PC-3 (cell line): ENCODE results near the gene CCNY. TPM values are rescaled to one million over a fixed set of nuclear protein-coding genes. Genes with fewer than 3 reads are reported as not detected.

Experiments used
- ATAC-seq: fragments of 200-7000 bp; cut with Tn5 transposase; 2 replicates; pipeline ENCODE4 v1.9.1; 2020; ENCODE audit warnings: mild to moderate bottlenecking, moderate library complexity
- BruUV-seq: library from RNA; stranded (reverse); fragments of 400-500 nt; replicated peaks from 2 replicates; lab custom pipeline; 2021; lab: Mats Ljungman, UMichigan
- CTCF ChIA-PET: fragments of 300-600 bp; sonication (Branson Sonifier 250); formaldehyde crosslinking; loops from one replicate; lab custom pipeline; 2022; ENCODE audit warnings: antibody characterized with exemption; lab: Charles Lee
- POLR2A ChIA-PET: fragments of 300-600 bp; sonication (Branson Sonifier 250); formaldehyde crosslinking; loops from one replicate; lab custom pipeline; 2022; ENCODE audit warnings: antibody characterized with exemption; ENCODE audit not compliant: unreplicated experiment; lab: Charles Lee
- DNase-seq: peaks from one replicate; pipeline ENCODE4 v3.0.0-alpha.2; 2015
- H2AFZ ChIP-seq: fragments of 300-600 bp; sonication (generic); 2 replicates; pipeline ENCODE4 v1.6.0; 2016; ENCODE audit warnings: antibody characterized with exemption, low read length
- H3F3A ChIP-seq: fragments of 300-600 bp; sonication (generic); one replicate; pipeline ENCODE4 v1.6.0; 2017; ENCODE audit warnings: antibody characterized with exemption, low read length, control low read depth, mild to moderate bottlenecking; ENCODE audit not compliant: unreplicated experiment
- H3K27ac ChIP-seq: fragments of 300-600 bp; sonication (generic); 2 replicates; pipeline ENCODE4 v1.5.1; 2016; ENCODE audit warnings: mild to moderate bottlenecking, low read length
- H3K27me3 ChIP-seq: fragments of 300-600 bp; sonication (generic); 2 replicates; pipeline ENCODE4 v1.6.1; 2016; ENCODE audit warnings: low read length, mixed read lengths
- H3K36me3 ChIP-seq: fragments of 300-600 bp; sonication (generic); 2 replicates; pipeline ENCODE4 v1.6.1; 2016; ENCODE audit warnings: low read depth, mixed run types, low read length, mixed read lengths
- H3K4me1 ChIP-seq: fragments of 300-600 bp; sonication (generic); 2 replicates; pipeline ENCODE4 v1.5.1; 2016; ENCODE audit warnings: low read length; ENCODE audit not compliant: insufficient read depth
- H3K4me2 ChIP-seq: fragments of 300-600 bp; sonication (generic); 2 replicates; pipeline ENCODE4 v1.6.0; 2016; ENCODE audit warnings: low read length
- H3K4me3 ChIP-seq: fragments of 300-600 bp; sonication (generic); 2 replicates; pipeline ENCODE4 v1.5.1; 2016; ENCODE audit warnings: mild to moderate bottlenecking, low read length, mixed read lengths
- H3K79me2 ChIP-seq: fragments of 300-600 bp; sonication (generic); 2 replicates; pipeline ENCODE4 v1.6.1; 2017; ENCODE audit warnings: low read length, mixed read lengths
- H3K9ac ChIP-seq: fragments of 300-600 bp; sonication (generic); 2 replicates; pipeline ENCODE4 v1.6.0; 2016; ENCODE audit warnings: mild to moderate bottlenecking, low read length
- H3K9me2 ChIP-seq: fragments of 300-600 bp; sonication (generic); replicated peaks from 2 replicates; pipeline ENCODE4 v1.6.1; 2016; ENCODE audit warnings: mixed run types, low read length, mixed read lengths
- H3K9me3 ChIP-seq: fragments of 300-600 bp; sonication (generic); 2 replicates; pipeline ENCODE4 v1.6.1; 2016; ENCODE audit warnings: low read length, mixed read lengths
- H4K20me1 ChIP-seq: fragments of 300-600 bp; sonication (generic); 2 replicates; pipeline ENCODE4 v1.6.1; 2016; ENCODE audit warnings: low read length, mixed read lengths
- CTCF ChIP-seq: fragments of 300-600 bp; sonication (generic); conservative IDR thresholded peaks from 2 replicates; pipeline ENCODE4 v1.5.1; 2017; ENCODE audit warnings: antibody characterized with exemption, low read depth, mild to moderate bottlenecking, low read length
- EZH2 ChIP-seq: fragments of 300-600 bp; sonication (generic); IDR thresholded peaks from one replicate; pipeline ENCODE4 v1.6.1; 2017; ENCODE audit warnings: antibody characterized with exemption, mild to moderate bottlenecking, low read length; ENCODE audit not compliant: unreplicated experiment
- EZH2phosphoT487 ChIP-seq: fragments of 300-600 bp; sonication (generic); IDR thresholded peaks from 2 replicates; pipeline ENCODE4 v1.6.1; 2018; ENCODE audit warnings: mild to moderate bottlenecking, antibody characterized with exemption, low read length, borderline replicate concordance
- intact Hi-C: fragments of 100-400 bp; cut with micrococcal nuclease; formaldehyde crosslinking; loops from 2 replicates; pipeline ENCODE4 v1.9.0; 2023
- total RNA-seq: library from RNA; depleted of rRNA; stranded (reverse); fragments of >200 nt; gene quantifications from 2 replicates; pipeline ENCODE4 v1.2.3, GENCODE V29; 2014

The CCNY gene
- total RNA-seq, 1 experiment from 2014 or later, result 146 TPM

- no peaks in the 10 kb centered on the region for H3K27me3 ChIP-seq
- no peak overlapping the region for H3K27ac ChIP-seq
- peaks cover 40% of the 10 kb centered on the region for H3K4me1 ChIP-seq
- TF ChIP-seq CTCF, result no peak
- TF ChIP-seq EZH2phosphoT487, result no peak
- TF ChIP-seq EZH2, result no peak
- no peaks in the 10 kb centered on the region for H3K9me2 ChIP-seq
- peaks cover 18% of the 10 kb centered on the region; the same call in 1 of the 2 replicates for H4K20me1 ChIP-seq
- H3F3A ChIP-seq, result no peaks in the 10 kb centered on the region
- peak; percentile 2; the same call in 1 of the 2 replicates for ATAC-seq
- no peak overlapping the region for H3K4me2 ChIP-seq
- no peak overlapping the region for H3K9ac ChIP-seq
- intact Hi-C loops, result loop anchor here (2.0 kb wide), 1 partner anchor 115 kb away; the partner anchor contains the start of gene CCNY
- BruUV-seq, result no TSS peak
- H3K4me3 ChIP-seq, result no peak overlapping the region
- H3K79me2 ChIP-seq, result peaks cover 95% of the 10 kb centered on the region
- ChIA-PET POLR2A (no interaction called here), CTCF (no interaction called here)
- H3K9me3 ChIP-seq, result no peaks in the 10 kb centered on the region
- no peak for DNase-seq
- no peaks in the 10 kb centered on the region for H3K36me3 ChIP-seq
- no peak overlapping the region for H2AFZ ChIP-seq
These were observed 115.1 kb downstream of the CCNY start for GRCh38 chr10:35451151-35452016.

GRCh38 chr10:35452171-35452570 lies 115.9 kb downstream of the CCNY start:
- H3K9me2 ChIP-seq, result no peaks in the 10 kb centered on the region
- H3K27ac ChIP-seq, result no peak overlapping the region
- peaks cover 38% of the 10 kb centered on the region for H3K4me1 ChIP-seq
- no TSS peak for BruUV-seq
- H2AFZ ChIP-seq, result no peak overlapping the region
- TF ChIP-seq CTCF, result no peak
- no peak for TF ChIP-seq EZH2phosphoT487
- TF ChIP-seq EZH2, result no peak
- no peaks in the 10 kb centered on the region for H3K27me3 ChIP-seq
- no peak overlapping the region for H3K4me2 ChIP-seq
- ChIA-PET CTCF (no interaction called here), POLR2A (no interaction called here)
- H3K36me3 ChIP-seq, result no peaks in the 10 kb centered on the region
- no peaks in the 10 kb centered on the region for H3F3A ChIP-seq
- DNase-seq, result no peak
- no peaks in the 10 kb centered on the region for H3K9me3 ChIP-seq
- H4K20me1 ChIP-seq, result peaks cover 18% of the 10 kb centered on the region; the same call in 1 of the 2 replicates
- ATAC-seq, result no peak
- intact Hi-C loops, result loop anchor here (2.0 kb wide), 1 partner anchor 115 kb away; the partner anchor contains the start of gene CCNY
- H3K9ac ChIP-seq, result no peak overlapping the region
- H3K79me2 ChIP-seq, result peaks cover 98% of the 10 kb centered on the region
- H3K4me3 ChIP-seq, result no peak overlapping the region
